Stimulated activated CD4-positive, alpha-beta T cell treated with anti-CD3 and anti-CD28 coated beads, Interleukin-2, amount 100 ng/mL, for 48 hours (primary cell): ENCODE measurements around the gene TMEM150C.

Source experiments
- DNase-seq, 2 donors: peaks; one replicate each; pipeline ENCODE4 v3.0.0-alpha.2; 2020

Gene TMEM150C

DNA sequence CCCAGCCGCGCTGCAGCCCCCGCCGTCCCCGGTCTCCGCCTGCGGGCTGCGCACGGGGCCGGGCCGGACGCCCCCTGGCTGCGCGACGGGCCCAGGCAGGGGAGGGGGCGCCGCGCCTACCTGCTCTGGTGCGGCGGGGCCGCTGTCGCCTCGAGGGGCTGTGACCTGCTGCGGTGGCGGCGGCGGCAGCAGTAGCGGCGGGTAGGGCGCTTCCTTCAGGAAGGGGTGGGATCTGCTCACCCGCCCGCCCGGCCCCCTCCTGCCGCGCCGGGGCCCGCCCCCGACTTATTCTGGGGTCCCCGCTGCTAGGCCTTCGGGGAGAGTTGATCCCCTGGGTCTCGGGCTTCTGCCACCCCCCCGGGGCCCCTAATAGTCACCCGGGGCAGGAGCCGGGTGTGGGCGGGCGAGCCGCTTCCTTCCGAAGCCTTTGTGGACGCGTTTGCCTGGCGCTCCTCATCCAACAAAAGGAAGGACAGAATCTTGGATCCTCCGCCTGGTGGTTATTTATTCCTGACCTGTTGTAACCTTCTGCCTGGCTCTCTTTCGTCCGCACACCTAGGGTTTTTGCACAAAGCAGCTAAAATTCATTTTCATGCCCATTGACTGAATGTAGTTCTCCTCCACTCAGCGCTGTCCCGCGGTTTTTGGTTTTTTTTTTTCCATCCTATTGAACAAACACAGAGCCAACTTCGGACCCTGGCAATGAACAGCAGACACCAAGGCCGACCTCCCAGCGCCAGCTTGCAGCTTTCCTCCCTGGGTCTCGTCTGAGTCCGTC lies at the start of gene TMEM150C:
Gene TMEM150C (minus strand): TSS at position 203 of the 778 bp plus-strand sequence. CDS start 57,331 bp downstream, outside the sequence.
- DNase-seq, result no peak

DNA sequence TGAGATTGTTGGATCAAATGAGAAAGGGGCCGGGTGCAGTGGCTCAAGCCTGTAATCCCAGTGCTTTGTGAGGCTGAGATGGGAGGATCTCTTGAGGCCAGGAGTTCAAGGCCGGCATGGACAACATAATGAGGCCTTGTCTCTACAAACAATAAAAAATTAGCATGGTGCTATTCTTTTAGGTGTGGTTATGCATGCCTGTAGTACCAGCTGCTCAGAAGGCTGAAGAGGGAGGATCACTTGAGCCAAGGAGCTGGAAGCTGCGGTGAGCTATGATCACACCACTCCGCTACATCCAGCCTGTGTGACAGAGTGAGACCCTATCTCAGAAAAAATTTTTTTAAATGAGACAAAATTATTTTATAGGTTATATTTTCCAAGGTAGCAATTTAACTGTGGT lies 49.7 kb upstream of the TMEM150C start:
- DNase-seq, result no peak

GRCh38 chr4:82610041-82610440 lies 48.3 kb upstream of the TMEM150C start:
- DNase-seq, result no peak

DNA sequence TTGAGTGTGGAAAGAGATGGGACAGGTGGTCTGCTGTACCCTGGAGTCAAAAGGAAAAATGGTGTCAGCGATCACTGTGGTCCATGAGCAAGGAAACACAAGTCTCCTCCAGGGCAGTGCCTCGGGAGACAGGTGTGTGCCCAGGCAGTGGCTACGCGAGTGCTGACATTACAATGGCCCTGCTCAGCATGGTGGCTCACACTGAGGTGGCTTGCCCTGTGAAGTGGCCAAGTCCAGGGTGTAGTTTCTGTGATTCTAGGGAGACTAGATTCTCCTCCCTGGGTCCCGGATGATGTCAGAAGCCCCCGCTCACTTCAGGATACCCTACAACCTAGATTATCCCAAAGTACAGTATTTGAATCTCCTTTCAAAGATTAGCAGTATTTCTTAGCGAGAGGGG lies 44.8 kb upstream of the TMEM150C start:
- DNase-seq, result no peak

DNA sequence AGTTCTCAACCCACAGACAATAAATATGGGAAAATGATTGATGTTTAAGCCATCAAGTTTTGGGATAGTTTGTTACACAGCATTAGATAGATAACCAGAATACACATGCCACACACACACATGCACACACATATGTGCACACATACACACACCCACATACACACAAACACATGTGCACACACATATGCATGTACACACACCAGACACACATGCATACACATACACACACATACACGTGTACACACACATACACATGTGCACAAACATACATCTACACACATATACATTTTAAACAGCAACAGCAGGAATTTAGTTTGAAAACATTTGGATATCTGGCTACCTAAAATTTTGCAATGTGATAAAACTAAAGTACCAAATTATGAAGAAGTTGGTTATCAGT lies 42.7 kb upstream of the TMEM150C start:
- no peak for DNase-seq

- no peak for DNase-seq
Observed at GRCh38 chr4:82601242-82602015, 39.6 kb upstream of the TMEM150C start.

DNA sequence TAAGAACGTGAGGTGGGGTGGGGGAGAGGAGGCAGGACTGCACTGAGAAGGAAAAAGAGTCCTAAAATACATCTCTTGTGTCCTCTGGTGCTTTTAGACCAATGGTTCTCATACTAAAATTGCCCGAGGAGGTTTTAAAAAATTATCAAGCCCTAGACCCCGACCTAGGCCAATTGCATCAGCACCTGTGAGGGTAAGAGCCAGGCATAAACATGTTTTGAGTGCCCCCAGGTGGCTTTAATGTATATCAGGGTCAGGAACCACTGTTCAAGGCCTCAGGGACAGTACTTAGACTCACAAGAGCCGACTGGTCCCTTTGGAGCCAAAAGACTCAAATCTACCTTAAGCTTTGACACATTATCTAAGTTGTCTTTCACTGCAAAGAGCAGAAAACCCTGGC lies 37.5 kb upstream of the TMEM150C start:
- no peak for DNase-seq

DNA sequence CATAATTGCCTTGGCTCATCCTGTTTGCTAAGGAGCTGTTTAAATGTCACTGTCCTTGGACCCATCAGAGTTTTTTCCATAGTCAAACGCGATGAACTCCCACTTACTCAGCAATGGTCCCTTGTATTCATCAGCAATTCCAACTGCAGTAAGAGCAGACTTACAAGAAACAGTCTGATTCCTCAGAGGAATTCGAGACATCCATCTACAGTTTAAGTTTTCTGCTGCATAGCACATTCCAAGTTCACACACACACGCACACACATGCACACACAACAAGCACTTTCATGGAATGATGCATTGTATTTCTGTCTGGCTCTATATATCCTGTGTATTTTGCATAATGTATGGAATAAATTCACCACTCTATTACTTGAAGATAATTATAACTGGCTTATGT lies 32.7 kb upstream of the TMEM150C start:
- DNase-seq, result no peak

GRCh38 chr4:82593411-82593810 lies 31.6 kb upstream of the TMEM150C start:
- no peak for DNase-seq

DNA sequence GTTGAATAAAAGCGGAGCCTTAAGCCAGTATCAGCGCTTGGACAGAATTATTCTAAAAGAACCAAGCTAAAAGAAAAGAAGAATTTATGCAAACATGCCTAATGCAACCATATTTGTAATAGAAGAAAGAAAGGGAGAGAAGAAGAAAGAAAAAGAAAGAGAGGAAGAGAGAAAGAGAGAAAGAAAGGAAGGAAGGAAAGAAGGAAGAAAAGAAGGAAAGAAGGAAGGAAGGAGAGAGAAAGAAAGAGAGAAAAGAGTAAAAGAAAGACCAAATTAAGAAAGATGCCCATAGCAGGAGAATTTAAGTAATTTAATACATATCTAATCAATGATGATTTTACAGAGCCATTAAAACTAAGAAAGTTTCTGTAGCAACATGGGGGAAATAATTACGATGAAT lies 30.9 kb upstream of the TMEM150C start:
- DNase-seq, result no peak

- DNase-seq, result no peak
Observed at GRCh38 chr4:82591592-82591991, 29.8 kb upstream of the TMEM150C start.

DNA sequence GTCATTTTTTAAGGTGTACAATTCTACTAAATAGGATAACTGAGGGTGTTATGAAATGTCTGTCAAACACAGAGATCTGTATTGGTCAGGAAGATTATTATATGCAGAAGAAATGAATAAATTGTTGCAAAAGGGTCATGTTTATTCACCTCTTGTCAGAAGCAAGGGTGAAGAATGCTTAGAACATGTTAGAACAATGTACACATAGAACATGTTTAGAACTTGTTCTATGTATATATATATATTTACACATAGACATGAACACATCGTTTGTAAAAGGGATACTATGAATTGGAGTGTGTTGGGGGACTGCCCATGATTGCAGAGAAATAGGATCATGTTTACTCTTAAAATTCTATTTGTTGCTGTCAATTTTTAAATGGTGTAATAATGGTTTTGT lies 28.0 kb upstream of the TMEM150C start:
- no peak for DNase-seq

DNA sequence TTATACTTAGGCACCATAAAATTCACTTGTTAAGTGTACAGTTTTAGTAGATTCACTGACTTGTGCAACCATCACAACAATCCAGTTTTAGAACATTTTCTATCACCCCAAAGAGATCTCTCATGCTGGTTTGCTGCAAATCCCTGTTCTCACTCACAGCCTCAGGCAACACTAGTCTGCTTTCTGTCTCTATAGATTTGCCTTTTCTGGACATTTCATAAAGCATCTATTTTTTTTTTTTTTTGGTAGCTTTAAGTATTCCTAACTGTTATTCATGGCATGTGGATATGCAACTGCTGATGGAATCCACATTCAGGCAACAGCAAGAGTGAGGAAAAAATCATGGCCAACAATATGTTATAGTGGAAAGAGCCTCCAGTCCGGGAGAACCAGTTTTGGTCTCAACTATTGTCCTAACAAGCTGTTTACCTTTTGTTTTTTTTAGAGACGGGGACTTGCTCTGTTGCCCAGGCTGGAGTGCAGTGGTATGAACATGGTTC lies 27.0 kb upstream of the TMEM150C start:
- DNase-seq, result no peak

DNA sequence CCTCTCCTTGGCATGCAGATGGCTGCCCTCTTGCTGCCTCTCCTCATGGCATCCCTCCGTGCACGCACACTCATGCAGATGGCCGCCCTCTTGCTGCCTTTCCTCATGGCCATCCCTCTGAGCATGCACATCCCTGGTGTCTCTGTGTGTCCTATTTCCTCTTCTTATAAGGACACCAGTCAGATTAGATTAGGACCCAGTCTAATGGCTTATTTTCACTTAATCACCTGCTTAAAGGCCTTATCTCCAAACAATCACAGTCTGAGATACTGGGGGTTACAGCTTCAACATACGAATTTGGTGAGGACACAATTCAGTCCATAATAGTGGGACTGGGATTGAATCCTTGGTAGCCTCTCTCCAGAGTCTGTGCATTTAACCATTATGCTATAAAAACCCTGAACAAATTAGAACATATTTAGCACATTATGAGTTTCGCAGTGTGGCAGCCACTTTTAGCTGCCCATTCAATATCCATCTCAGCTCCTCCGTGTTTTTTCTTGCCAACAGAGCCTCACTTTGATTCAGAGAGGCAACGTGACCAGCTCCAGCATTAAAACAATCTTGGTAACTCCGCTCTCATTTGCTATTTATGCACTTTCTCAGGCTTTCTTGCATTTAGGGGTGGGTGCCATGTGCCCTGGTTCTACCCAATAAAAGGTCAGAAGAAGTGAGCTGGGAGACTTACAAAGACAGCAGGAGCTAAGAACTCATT lies 26.2 kb upstream of the TMEM150C start:
- no peak for DNase-seq

DNA sequence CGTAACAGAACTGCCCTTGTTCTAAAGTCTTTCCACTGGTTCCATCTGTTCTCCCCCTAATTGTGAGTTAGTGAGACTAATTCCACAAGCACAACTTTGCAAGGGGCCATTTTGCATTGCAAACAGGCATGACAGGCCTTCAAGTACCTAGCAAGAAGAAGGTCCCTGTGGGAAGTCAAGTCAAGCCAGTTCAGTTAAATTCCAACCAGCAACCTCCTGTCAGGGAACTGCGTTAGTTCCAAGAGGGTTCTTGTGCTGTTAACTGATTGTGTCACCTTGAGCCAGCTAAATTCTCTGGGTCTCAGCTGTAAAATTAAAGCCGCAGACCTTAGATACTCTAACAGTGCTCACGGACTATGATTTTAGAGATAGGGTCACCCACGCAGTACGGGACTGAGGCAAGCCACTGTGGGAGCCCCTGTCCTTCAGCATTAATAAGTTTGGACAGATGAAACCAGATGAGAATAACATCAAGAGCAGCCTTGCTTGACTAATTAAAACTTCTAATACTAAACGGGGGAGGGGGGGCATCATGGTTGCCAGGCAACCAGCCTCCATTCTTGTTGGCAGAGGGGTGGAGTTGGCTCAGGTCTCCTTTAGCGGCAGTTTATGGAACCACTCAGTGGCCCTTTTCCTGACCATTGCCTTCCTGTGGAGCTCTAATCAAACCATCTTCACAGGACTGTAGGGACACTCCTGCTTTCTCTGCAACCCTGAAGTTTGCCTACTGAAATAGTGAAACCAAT lies 24.1 kb upstream of the TMEM150C start:
- no peak for DNase-seq

- no peak for DNase-seq
Observed at GRCh38 chr4:82584931-82585330, 23.1 kb upstream of the TMEM150C start.

- DNase-seq, result no peak
Observed at GRCh38 chr4:82583897-82584587, 22.3 kb upstream of the TMEM150C start.

DNA sequence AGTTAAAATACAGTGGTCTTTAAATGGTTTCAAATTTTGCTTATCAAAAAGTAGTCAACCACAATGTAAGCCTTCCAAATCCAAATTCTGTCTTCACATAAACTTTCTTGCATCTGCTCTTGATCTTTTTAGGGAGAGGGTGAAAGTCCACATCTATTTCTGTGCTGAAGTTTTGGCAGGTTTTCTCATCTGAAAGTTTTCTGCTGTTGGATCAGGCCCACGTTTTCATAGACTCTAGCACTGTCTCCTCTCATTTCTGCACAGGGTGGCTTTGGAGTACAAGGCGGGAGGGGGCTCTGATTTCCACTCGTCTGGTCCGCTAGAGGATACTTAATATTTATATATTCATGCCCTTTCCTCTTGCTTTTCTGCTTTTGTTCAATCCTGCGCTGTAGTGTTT lies 18.1 kb upstream of the TMEM150C start:
- no peak for DNase-seq

DNA sequence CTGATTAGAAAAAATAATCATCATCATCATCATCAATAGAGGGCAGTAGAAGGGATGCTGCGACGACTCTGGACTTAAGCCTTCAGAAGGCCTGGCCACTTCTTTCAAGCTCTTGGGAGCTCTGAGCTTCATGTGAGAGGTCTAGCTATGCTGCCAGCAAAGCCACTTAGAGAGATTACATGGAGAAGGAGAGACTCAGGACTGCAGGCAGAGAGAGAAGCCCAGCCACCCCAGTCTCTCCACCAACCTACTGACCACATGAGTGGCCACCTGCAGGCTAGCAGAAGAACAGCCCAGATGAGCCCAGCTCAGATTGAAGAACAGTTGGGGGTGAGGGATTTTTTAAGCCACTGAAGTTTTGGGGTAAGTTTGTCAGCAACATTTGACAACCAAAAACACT lies 17.1 kb upstream of the TMEM150C start:
- no peak for DNase-seq

GRCh38 chr4:82577451-82577850 lies 15.7 kb upstream of the TMEM150C start:
- DNase-seq, result no peak

- DNase-seq, result no peak
Observed at GRCh38 chr4:82569727-82570126, 7.9 kb upstream of the TMEM150C start.

DNA sequence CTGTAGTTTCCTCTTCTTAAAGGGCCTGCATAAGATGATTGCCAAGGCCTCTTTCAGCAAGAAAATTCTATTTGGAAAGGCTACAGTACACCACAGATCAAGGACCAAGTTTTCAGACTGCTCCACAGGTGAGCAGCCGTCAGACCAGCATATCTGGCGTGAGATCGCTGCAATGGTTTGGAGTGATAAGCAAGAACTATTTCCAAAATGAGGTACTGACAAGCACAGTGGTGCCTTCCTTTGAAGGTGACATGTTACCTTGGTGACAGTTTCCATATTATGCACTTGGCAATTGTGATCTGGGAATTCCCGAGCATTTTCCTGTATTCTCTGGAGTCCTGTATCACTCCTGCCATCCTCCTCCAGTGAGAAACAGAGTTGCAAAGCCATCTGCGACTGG lies 7.3 kb upstream of the TMEM150C start:
- no peak for DNase-seq
